Mesenchymal stem cell (in vitro differentiated cells and primary cell): Measurements from ENCODE around the gene CADPS.

Experiments used
- DNase-seq: peaks from one replicate; pipeline ENCODE4 v3.0.0-alpha.2; 2013
- H2AFZ ChIP-seq: one replicate; pipeline ENCODE4 v1.6.1; 2013; ENCODE audit warnings: low read depth, mild to moderate bottlenecking, control low read depth, inconsistent platforms, low read length, moderate library complexity
- H2AK5ac ChIP-seq: 2 replicates; pipeline ENCODE4 v1.6.1; 2013; ENCODE audit warnings: low read length, moderate library complexity, mild to moderate bottlenecking, inconsistent platforms; ENCODE audit not compliant: severe bottlenecking
- H2BK120ac ChIP-seq: one replicate; pipeline ENCODE4 v1.6.1; 2013; ENCODE audit warnings: low read depth, mild to moderate bottlenecking, inconsistent platforms, low read length, moderate library complexity
- H2BK12ac ChIP-seq, 2 experiments: one replicate each; pipeline ENCODE4 v1.6.1; 2013; ENCODE audit warnings: inconsistent platforms in 2 of 2, low read length in 2 of 2, mild to moderate bottlenecking in 2 of 2, moderate library complexity in 2 of 2, control low read depth in 1 of 2
- H2BK15ac ChIP-seq: one replicate; pipeline ENCODE4 v1.6.1; 2013; ENCODE audit warnings: mild to moderate bottlenecking, low read depth, inconsistent platforms; ENCODE audit not compliant: poor library complexity, severe bottlenecking
- H2BK5ac ChIP-seq: 2 replicates; pipeline ENCODE4 v1.6.1; 2013; ENCODE audit warnings: low read depth, mild to moderate bottlenecking, low read length, control low read depth, inconsistent platforms; ENCODE audit not compliant: poor library complexity, severe bottlenecking
- H3K14ac ChIP-seq, 2 experiments: one replicate each; pipeline ENCODE4 v1.6.1; 2013; ENCODE audit warnings: inconsistent platforms in 2 of 2, low read length in 2 of 2, control low read depth in 1 of 2, mild to moderate bottlenecking in 1 of 2, moderate library complexity in 1 of 2
- H3K18ac ChIP-seq, 2 experiments: one replicate each; pipeline ENCODE4 v1.6.1; 2013; ENCODE audit warnings: inconsistent platforms in 2 of 2, low read length in 2 of 2, control low read depth in 1 of 2, low read depth in 1 of 2, mild to moderate bottlenecking in 1 of 2
- H3K23ac ChIP-seq, 2 experiments: one replicate each; pipeline ENCODE4 v1.6.1; 2013; ENCODE audit warnings: inconsistent platforms in 2 of 2, low read length in 2 of 2, mild to moderate bottlenecking in 2 of 2, moderate library complexity in 2 of 2, control low read depth in 1 of 2
- H3K27ac ChIP-seq: 2 replicates; pipeline ENCODE4 v1.5.1; 2013; ENCODE audit warnings: mild to moderate bottlenecking, moderate library complexity, low read length, control low read depth, inconsistent platforms; ENCODE audit not compliant: poor library complexity, severe bottlenecking
- H3K27me3 ChIP-seq, 2 experiments: 2 replicates each; pipeline versions ENCODE4 v1.6.1 to v1.7.0; 2013; ENCODE audit warnings: low read length in 2 of 2, mild to moderate bottlenecking in 2 of 2, moderate library complexity in 2 of 2, control low read depth in 1 of 2, inconsistent platforms in 1 of 2; ENCODE audit not compliant: control insufficient read depth in 1 of 2, insufficient read depth in 1 of 2
- H3K36me3 ChIP-seq, 2 experiments: 2 replicates each; pipeline versions ENCODE4 v1.6.1 to v1.7.0; 2013; ENCODE audit warnings: low read length in 2 of 2, control low read depth in 1 of 2, inconsistent platforms in 1 of 2, low read depth in 1 of 2, mild to moderate bottlenecking in 1 of 2; ENCODE audit not compliant: insufficient read depth in 2 of 2, control insufficient read depth in 1 of 2
- H3K4ac ChIP-seq, 2 experiments: one replicate each; pipeline ENCODE4 v1.6.1; 2013; ENCODE audit warnings: inconsistent platforms in 2 of 2, low read length in 2 of 2, mild to moderate bottlenecking in 2 of 2, moderate library complexity in 2 of 2, control low read depth in 1 of 2, low read depth in 1 of 2
- H3K4me1 ChIP-seq: 2 replicates; pipeline ENCODE4 v1.6.1; 2013; ENCODE audit warnings: low read depth, low read length, control low read depth; ENCODE audit not compliant: control insufficient read depth, insufficient read depth
- H3K4me2 ChIP-seq: 2 replicates; pipeline ENCODE4 v1.6.1; 2013; ENCODE audit warnings: low read length, mild to moderate bottlenecking, inconsistent platforms; ENCODE audit not compliant: poor library complexity, severe bottlenecking
- H3K4me3 ChIP-seq, 2 experiments: 2 replicates each; pipeline versions ENCODE4 v1.5.1 to v1.7.0; 2013; ENCODE audit warnings: low read length in 2 of 2, mild to moderate bottlenecking in 2 of 2, control low read depth in 1 of 2, low read depth in 1 of 2; ENCODE audit not compliant: insufficient read depth in 1 of 2
- H3K79me1 ChIP-seq: replicated peaks from 2 replicates; pipeline ENCODE4 v1.6.1; 2013; ENCODE audit warnings: mild to moderate bottlenecking, control low read depth, low read length, inconsistent platforms; ENCODE audit not compliant: poor library complexity, severe bottlenecking
- H3K9ac ChIP-seq: 2 replicates; pipeline ENCODE4 v1.7.0; 2013; ENCODE audit warnings: mild to moderate bottlenecking, low read length, moderate library complexity
- H3K9me3 ChIP-seq: 2 replicates; pipeline ENCODE4 v1.7.0; 2013; ENCODE audit warnings: mild to moderate bottlenecking, low read length; ENCODE audit not compliant: control insufficient read depth
- H4K8ac ChIP-seq: one replicate; pipeline ENCODE4 v1.6.1; 2013; ENCODE audit warnings: inconsistent platforms, mild to moderate bottlenecking, low read length, moderate library complexity
- H4K91ac ChIP-seq: one replicate; pipeline ENCODE4 v1.6.1; 2013; ENCODE audit warnings: mild to moderate bottlenecking, low read length, inconsistent platforms
- WGBS: methylation state at CpG from one replicate; pipeline ENCODE4 v1.1.7; 2013; ENCODE audit warnings: mixed read lengths; 5-methylcytosine and 5-hydroxymethylcytosine counted together

The CADPS gene

GRCh38 chr3:62712746-62713145, 162.5 kb downstream of the CADPS start:
- Histone ChIP-seq H3K18ac (no peak overlapping the region), H3K9ac (no peak overlapping the region), H4K91ac (no peak overlapping the region), H3K36me3 (no peaks in the 10 kb centered on the region), H3K4me1 (no peaks in the 10 kb centered on the region), H4K8ac (no peak overlapping the region), H2AK5ac (no peak overlapping the region), H3K23ac (no peak overlapping the region), H3K4me3 (no peak overlapping the region), H3K27ac (no peak overlapping the region), H3K27me3 (no peaks in the 10 kb centered on the region), H2BK5ac (no peak overlapping the region), H3K4me2 (no peak overlapping the region), H2AFZ (no peak overlapping the region), H2BK15ac (no peak overlapping the region), H3K4ac (no peak overlapping the region), H2BK12ac (no peak overlapping the region), H3K14ac (no peak overlapping the region), H2BK120ac (no peak overlapping the region), H3K79me1 (no peaks in the 10 kb centered on the region), H3K9me3 (no peaks in the 10 kb centered on the region)
- DNase-seq: no peak

DNA sequence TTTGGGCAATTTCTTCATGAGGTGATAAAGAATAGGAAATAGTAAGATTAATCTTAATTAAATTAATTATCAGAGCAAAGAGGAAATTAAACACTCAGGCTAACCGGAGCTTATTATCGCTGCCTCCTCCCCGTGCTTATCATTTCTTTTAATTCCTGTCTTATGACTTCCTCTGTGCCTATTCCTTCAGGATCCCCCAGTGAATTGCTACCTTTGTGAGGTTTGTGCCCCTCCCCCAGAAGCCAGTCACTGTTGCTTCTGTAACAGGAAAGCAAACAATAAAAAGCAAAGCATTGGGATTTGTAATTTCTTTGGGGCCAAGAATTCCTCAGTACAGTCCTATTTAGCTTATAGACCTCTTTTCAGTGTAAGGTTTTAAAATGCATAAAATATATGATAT, 164.5 kb downstream of the CADPS start:
- no peak overlapping the region for H3K18ac ChIP-seq
- H2BK120ac ChIP-seq: no peak overlapping the region
- WGBS: 86% methylated on average over 3 of the region's 3 CpGs

GRCh38 chr3:62708638-62709373, 166.4 kb downstream of the CADPS start:
- no peaks in the 10 kb centered on the region for H3K36me3 ChIP-seq
- H2AK5ac ChIP-seq: no peak overlapping the region
- no peak overlapping the region for H3K27ac ChIP-seq
- no peaks in the 10 kb centered on the region for H3K4me1 ChIP-seq
- H3K18ac ChIP-seq: no peak overlapping the region
- H2BK12ac ChIP-seq: no peak overlapping the region
- H4K91ac ChIP-seq: no peak overlapping the region
- no peaks in the 10 kb centered on the region for H3K27me3 ChIP-seq
- H3K23ac ChIP-seq: no peak overlapping the region
- no peak overlapping the region for H2AFZ ChIP-seq
- no peak overlapping the region for H2BK15ac ChIP-seq
- H3K4me2 ChIP-seq: no peak overlapping the region
- H3K9me3 ChIP-seq: no peaks in the 10 kb centered on the region
- no peak for DNase-seq
- H3K79me1 ChIP-seq: no peaks in the 10 kb centered on the region
- H3K4ac ChIP-seq: no peak overlapping the region
- no peak overlapping the region for H3K9ac ChIP-seq
- 38% methylated on average over 5 of the region's 5 CpGs for WGBS
- H2BK5ac ChIP-seq: no peak overlapping the region
- H3K14ac ChIP-seq: no peak overlapping the region
- no peak overlapping the region for H4K8ac ChIP-seq
- H2BK120ac ChIP-seq: no peak overlapping the region
- H3K4me3 ChIP-seq: no peak overlapping the region

More for the DNA sequence above, 164.5 kb downstream of the CADPS start:
- H3K4me1 ChIP-seq: no peaks in the 10 kb centered on the region
- H3K23ac ChIP-seq: no peak overlapping the region
- H3K27ac ChIP-seq: no peak overlapping the region
- no peak overlapping the region for H2BK15ac ChIP-seq
- H3K9me3 ChIP-seq: no peaks in the 10 kb centered on the region
- no peak overlapping the region for H2BK12ac ChIP-seq
- no peak overlapping the region for H3K14ac ChIP-seq
- no peak overlapping the region for H3K4ac ChIP-seq
- H3K9ac ChIP-seq: no peak overlapping the region
- H2AK5ac ChIP-seq: no peak overlapping the region
- no peak overlapping the region for H2BK5ac ChIP-seq
- H3K79me1 ChIP-seq: no peaks in the 10 kb centered on the region
- no peak overlapping the region for H3K4me2 ChIP-seq
- no peak for DNase-seq
- H2AFZ ChIP-seq: no peak overlapping the region
- no peaks in the 10 kb centered on the region for H3K27me3 ChIP-seq
- H3K4me3 ChIP-seq: no peak overlapping the region
- H3K36me3 ChIP-seq: no peaks in the 10 kb centered on the region
- no peak overlapping the region for H4K8ac ChIP-seq
- no peak overlapping the region for H4K91ac ChIP-seq

- H3K18ac ChIP-seq: no peak overlapping the region
- no peaks in the 10 kb centered on the region for H3K27me3 ChIP-seq
- H3K4me3 ChIP-seq: no peak overlapping the region
- no peaks in the 10 kb centered on the region for H3K79me1 ChIP-seq
- H3K4me2 ChIP-seq: no peak overlapping the region
- H3K27ac ChIP-seq: no peak overlapping the region
- no peak overlapping the region for H2AK5ac ChIP-seq
- H3K9ac ChIP-seq: no peak overlapping the region
- no peak overlapping the region for H2BK5ac ChIP-seq
- no peak overlapping the region for H4K91ac ChIP-seq
- WGBS: 29% methylated on average over 2 of the region's 2 CpGs
- H2BK120ac ChIP-seq: no peak overlapping the region
- H3K4ac ChIP-seq: no peak overlapping the region
- H3K36me3 ChIP-seq: no peaks in the 10 kb centered on the region
- DNase-seq: no peak
- no peak overlapping the region for H3K14ac ChIP-seq
- H2AFZ ChIP-seq: no peak overlapping the region
- no peaks in the 10 kb centered on the region for H3K9me3 ChIP-seq
- no peak overlapping the region for H2BK15ac ChIP-seq
- H4K8ac ChIP-seq: no peak overlapping the region
- no peak overlapping the region for H2BK12ac ChIP-seq
- H3K23ac ChIP-seq: no peak overlapping the region
- no peaks in the 10 kb centered on the region for H3K4me1 ChIP-seq
These were observed 169.5 kb downstream of the CADPS start for GRCh38 chr3:62705721-62706120.
